BJ (cell line): Measurements from ENCODE around the gene CFAP53. TPM values are rescaled to one million over a fixed set of nuclear protein-coding genes. Genes with fewer than 3 reads are reported as not detected.

Source experiments
- CTCF ChIA-PET: fragments of 350-600 bp; formaldehyde crosslinking; extraction: SDS; loops from one replicate; lab custom pipeline; 2021; ENCODE audit warnings: antibody characterized with exemption, inconsistent platforms; lab: Yijun Ruan, JAX
- POLR2A ChIA-PET: fragments of 300-600 bp; sonication (Branson Sonifier 250); formaldehyde crosslinking; extraction: SDS; loops from one replicate; lab custom pipeline; 2021; ENCODE audit warnings: antibody characterized with exemption; lab: Charles Lee
- DNase-seq: peaks from one replicate; pipeline ENCODE4 v3.0.0-alpha.2; 2011; ENCODE audit warnings: low read depth
- H3K27me3 ChIP-seq: 2 replicates; pipeline ENCODE4 v1.6.0; 2011; ENCODE audit warnings: low read length; ENCODE audit not compliant: control insufficient read depth, insufficient read depth
- H3K36me3 ChIP-seq: 2 replicates; pipeline ENCODE4 v1.5.1; 2011; ENCODE audit warnings: low read length; ENCODE audit not compliant: control insufficient read depth, insufficient read depth
- H3K4me3 ChIP-seq: 2 replicates; pipeline ENCODE4 v1.5.1; 2011; ENCODE audit warnings: low read depth, mild to moderate bottlenecking, control low read depth, low read length
- polyA plus RNA-seq: library from polyadenylated mRNA; depleted of rRNA; stranded (reverse); fragments of >200 nt; gene quantifications from 2 replicates; pipeline ENCODE4 v1.2.3, GENCODE V29; 2011
- TF ChIP-seq, protein P1 (sequence below): IDR thresholded peaks from 2 replicates; pipeline ENCODE4 v1.5.1; 2011; ENCODE audit warnings: low read depth, mild to moderate bottlenecking, control low read depth, inconsistent platforms, low read length, moderate library complexity; ENCODE audit not compliant: insufficient read depth

CFAP53 gene
- polyA plus RNA-seq, 1 experiment, result 0.17 TPM

GRCh38 chr18:50207722-50208121 is 58.6 kb downstream of the CFAP53 start:
- no peaks in the 10 kb centered on the region for H3K36me3 ChIP-seq
- ChIA-PET CTCF (interaction anchor here (2.2 kb wide), 1 partner anchor 11 kb away, joined by 8 read pairs; no protein-coding TSS in a partner anchor), POLR2A (no interaction called here)
- H3K4me3 ChIP-seq, result no peak overlapping the region
- no peak for DNase-seq
- H3K27me3 ChIP-seq, result peaks cover 3% of the 10 kb centered on the region
- TF ChIP-seq, protein P1, sequence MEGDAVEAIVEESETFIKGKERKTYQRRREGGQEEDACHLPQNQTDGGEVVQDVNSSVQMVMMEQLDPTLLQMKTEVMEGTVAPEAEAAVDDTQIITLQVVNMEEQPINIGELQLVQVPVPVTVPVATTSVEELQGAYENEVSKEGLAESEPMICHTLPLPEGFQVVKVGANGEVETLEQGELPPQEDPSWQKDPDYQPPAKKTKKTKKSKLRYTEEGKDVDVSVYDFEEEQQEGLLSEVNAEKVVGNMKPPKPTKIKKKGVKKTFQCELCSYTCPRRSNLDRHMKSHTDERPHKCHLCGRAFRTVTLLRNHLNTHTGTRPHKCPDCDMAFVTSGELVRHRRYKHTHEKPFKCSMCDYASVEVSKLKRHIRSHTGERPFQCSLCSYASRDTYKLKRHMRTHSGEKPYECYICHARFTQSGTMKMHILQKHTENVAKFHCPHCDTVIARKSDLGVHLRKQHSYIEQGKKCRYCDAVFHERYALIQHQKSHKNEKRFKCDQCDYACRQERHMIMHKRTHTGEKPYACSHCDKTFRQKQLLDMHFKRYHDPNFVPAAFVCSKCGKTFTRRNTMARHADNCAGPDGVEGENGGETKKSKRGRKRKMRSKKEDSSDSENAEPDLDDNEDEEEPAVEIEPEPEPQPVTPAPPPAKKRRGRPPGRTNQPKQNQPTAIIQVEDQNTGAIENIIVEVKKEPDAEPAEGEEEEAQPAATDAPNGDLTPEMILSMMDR, result no peak

DNA sequence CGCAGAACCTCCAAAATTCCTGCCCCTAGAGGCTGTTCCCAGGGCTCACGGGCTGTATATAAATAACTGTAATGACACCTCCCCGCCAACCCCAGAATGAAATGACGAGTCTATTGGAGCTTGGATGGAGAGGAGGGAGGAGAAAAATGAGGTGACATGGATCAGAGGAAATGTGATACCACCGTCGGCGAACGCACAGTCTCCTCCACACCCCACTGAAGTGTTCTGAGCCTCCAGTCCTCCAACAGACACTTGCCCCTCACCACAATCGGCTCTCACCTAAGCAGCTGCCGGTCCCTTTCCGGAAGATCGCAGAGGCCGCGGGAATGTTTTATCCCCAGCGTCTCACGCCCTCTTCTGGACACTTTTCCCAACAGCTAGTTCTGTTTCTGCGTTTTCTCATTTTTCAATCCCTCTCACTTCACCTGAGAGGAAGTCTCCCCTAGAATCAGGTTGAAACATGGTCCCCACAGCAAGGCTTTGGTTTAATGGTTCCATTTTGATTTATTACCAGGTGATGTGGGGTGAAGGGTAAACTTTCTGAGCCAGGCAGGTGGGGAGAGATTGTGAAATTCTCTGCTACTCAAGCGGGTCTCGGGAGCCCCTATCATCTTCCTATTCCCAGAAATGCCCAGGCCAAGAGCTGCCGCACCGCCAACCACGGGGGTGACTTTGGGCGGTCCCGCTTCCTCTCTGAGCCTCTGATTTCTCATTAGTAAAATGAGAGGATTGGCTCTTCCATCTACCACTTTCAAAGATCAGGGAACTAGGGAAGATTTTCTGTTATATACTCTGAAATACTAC is 62.3 kb downstream of the CFAP53 start:
- TF ChIP-seq, protein P1, result peak; percentile 64
- no peak overlapping the region for H3K4me3 ChIP-seq
- H3K36me3 ChIP-seq, result no peaks in the 10 kb centered on the region
- ChIA-PET CTCF (interaction anchor here (0.6 to 2.6 kb wide), 25 partner anchors 8 to 693 kb away, joined by 3 to 14 read pairs (median 3); partner anchors contain the start of gene MYO5B), POLR2A (no interaction called here)
- peaks cover 3% of the 10 kb centered on the region; the same call in 1 of the 2 replicates for H3K27me3 ChIP-seq
- DNase-seq, result no peak

- POLR2A ChIA-PET, result no interaction called here
- Histone ChIP-seq H3K27me3 (peaks cover 3% of the 10 kb centered on the region; the same call in 1 of the 2 replicates), H3K4me3 (no peak overlapping the region), H3K36me3 (no peaks in the 10 kb centered on the region)
- TF ChIP-seq, protein P1, result no peak
- CTCF ChIA-PET, result interaction anchor here (1.1 to 1.2 kb wide), 2 partner anchors 9 to 257 kb away, joined by 3 to 7 read pairs; no protein-coding TSS in a partner anchor
- DNase-seq, result no peak
Observed at GRCh38 chr18:50201476-50202018, 64.7 kb downstream of the CFAP53 start.

DNA sequence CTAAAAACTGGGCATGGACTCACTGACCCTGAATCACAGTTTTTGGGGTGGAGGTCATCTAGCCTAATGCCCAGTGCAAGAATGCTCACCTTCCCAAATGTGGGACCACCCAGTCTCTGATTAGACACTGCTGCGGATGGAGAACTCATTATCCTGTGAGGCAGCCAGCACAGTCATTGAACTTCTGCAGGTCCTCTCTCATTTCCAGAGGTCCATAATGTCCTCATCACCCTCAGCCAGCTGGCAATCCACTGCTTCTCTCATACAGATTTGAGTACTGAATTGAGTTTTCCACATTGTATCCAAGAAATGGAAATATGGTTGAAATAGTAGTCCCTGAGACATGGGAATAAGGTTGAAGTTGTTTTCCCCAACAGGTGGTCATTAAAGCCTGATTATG is 66.4 kb downstream of the CFAP53 start:
- no peak for DNase-seq
- H3K4me3 ChIP-seq, result no peak overlapping the region
- CTCF ChIA-PET, result no interaction called here
- TF ChIP-seq, protein P1, result no peak
- H3K27me3 ChIP-seq, result peaks cover 10% of the 10 kb centered on the region
- POLR2A ChIA-PET, result no interaction called here
- no peaks in the 10 kb centered on the region for H3K36me3 ChIP-seq

DNA sequence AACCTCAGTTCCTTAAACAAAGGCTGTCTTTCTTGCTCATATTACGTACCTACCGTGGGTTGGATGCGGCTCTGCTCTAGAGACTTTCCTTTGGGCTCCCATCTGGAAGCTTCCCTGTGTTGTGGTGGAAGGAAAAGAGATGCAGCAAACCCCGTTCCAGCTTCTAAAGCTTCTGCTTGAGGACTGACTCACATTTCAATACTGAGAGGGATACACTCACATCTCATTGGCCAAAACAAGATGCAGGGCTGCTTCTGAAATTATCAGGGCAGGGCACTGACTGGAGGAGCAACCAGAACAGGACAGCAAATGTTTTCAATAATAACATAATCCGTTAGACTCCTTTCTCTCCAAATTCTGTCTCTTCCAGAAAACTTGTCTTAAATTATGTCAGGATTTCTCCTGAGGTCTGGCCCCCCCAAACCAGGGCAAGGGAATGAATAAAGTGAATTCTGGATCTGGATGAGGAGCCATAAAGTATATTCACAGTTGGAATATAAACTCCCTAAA is 66.9 kb downstream of the CFAP53 start:
- no peak for DNase-seq
- Histone ChIP-seq H3K4me3 (no peak overlapping the region), H3K36me3 (no peaks in the 10 kb centered on the region), H3K27me3 (peaks cover 9% of the 10 kb centered on the region)
- TF ChIP-seq, protein P1, result no peak
- ChIA-PET CTCF (no interaction called here), POLR2A (interaction anchor here (0.6 kb wide), 1 partner anchor 82 kb away, joined by 4 read pairs; no protein-coding TSS in a partner anchor)
